MM.1S (cell line): ENCODE results near the gene RAB11FIP2.

ENCODE experiments used
- EZH2 ChIP-seq: fragments of 300-600 bp; sonication (generic); optimal IDR thresholded peaks from 2 replicates; pipeline ENCODE3; 2017; ENCODE audit warnings: low read depth, mild to moderate bottlenecking, antibody characterized with exemption, low read length, mixed read lengths
- EZH2phosphoT487 ChIP-seq: fragments of 300-600 bp; sonication (generic); IDR thresholded peaks from 2 replicates; pipeline ENCODE4 v1.6.1; 2018; ENCODE audit warnings: antibody characterized with exemption, low read length
- TF ChIP-seq, protein P1 (sequence below): fragments of 300-600 bp; sonication (generic); IDR thresholded peaks from 2 replicates; pipeline ENCODE4 v1.5.1; 2016; ENCODE audit warnings: antibody characterized with exemption, low read length, mixed read lengths

DNA sequence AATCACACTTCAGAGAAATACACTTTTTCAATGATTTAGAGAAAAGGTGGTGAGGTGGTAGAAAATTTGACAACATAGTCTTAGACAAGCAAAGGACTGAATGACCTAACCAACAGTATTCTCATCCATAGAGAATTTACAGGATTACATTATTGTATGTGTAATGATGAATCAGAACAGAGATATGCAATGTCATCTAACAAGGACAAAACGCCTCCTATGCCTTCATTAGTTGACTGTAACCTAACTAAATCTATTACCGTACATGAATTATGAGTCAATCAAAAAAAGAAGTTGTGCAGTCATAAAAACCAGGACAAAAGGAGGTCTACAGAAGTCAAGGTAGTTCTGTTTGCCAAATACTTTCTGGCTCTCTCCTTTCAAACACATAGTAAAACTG is 66.5 kb downstream of the RAB11FIP2 start:
- TF ChIP-seq EZH2 (no peak), EZH2phosphoT487 (no peak)
- TF ChIP-seq, protein P1, sequence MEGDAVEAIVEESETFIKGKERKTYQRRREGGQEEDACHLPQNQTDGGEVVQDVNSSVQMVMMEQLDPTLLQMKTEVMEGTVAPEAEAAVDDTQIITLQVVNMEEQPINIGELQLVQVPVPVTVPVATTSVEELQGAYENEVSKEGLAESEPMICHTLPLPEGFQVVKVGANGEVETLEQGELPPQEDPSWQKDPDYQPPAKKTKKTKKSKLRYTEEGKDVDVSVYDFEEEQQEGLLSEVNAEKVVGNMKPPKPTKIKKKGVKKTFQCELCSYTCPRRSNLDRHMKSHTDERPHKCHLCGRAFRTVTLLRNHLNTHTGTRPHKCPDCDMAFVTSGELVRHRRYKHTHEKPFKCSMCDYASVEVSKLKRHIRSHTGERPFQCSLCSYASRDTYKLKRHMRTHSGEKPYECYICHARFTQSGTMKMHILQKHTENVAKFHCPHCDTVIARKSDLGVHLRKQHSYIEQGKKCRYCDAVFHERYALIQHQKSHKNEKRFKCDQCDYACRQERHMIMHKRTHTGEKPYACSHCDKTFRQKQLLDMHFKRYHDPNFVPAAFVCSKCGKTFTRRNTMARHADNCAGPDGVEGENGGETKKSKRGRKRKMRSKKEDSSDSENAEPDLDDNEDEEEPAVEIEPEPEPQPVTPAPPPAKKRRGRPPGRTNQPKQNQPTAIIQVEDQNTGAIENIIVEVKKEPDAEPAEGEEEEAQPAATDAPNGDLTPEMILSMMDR: no peak
